Astrocyte of the hippocampus (primary cell): ENCODE data around the gene ZFPM1.
"Not testable (repeated sequence)": the region's sequence is repeated elsewhere in the genome, so short reads cannot be mapped to it uniquely, and the experiment has no call there.

ENCODE experiments used
- DNase-seq: peaks from one replicate; pipeline ENCODE4 v3.0.0; 2011; ENCODE audit warnings: low read depth, low spot score

The ZFPM1 gene

GRCh38 chr16:88478889-88479792 is 26.1 kb downstream of the ZFPM1 start:
- no peak for DNase-seq

DNA sequence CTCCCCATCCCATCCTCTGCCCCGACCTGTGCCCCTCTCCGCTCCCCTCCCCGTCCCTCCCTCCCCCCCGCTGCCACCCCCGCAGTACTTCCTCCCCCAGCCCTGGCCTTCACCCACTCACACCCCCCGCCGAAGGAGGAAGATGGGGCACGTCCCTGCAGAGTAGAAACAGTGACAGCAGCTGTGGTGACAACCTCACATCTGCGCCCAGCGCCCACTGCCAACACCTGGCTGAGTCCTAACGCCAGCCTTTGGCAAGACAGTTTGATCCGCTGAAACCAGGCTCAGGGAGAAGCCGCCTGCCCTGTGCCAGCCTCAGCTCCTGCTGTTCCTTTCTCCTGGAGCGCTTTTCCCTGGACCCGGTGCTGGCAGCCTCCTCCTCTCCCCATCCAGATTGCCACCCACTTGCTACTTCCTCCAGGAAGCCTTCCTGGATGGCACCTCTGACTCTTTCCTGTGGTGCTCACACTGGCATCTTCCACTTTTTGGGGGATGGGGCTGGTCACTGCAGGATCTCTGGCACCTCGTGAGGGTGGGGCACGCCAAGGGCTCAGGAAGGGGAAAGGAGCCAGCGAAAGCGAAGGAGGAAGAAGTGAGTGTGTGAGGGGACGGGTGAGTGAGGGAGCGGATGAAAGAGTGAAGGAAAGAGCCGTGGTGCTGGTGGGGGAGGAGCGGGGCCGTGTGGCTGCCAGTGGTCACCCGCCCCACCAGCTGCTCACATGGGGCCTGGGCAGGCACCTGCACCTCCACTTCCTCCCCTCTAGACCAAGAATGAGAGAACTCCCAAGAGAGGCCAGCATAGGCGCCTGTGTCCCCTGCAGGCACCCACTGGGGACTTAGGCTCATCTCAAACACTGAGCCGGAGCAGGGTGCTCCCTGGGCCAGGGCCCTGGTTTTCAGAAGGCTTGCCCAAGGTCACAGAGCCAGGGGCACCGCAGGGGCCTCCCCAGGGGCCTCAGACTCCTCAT is 27.0 kb downstream of the ZFPM1 start:
- no peak for DNase-seq

DNA sequence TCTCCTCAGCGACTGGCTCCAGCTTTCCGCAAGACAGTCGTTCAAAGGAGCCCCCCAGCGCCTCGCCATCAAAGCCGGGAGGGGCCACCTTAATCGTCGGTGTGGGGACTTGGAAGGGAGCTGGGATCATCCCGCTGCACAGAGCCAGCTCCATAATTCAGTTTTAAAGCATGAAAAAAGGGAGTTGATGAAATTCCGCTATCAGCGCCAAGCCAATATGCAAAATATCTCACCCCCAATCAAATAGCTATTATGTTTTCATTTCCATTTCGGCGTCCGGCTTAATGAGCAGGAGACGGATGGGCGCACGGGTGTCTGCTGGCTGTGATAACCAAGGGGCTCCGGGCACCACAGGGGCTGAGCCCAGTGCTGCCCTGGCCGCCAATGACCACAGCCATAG is 27.7 kb downstream of the ZFPM1 start:
- DNase-seq, result no peak

- no peak for DNase-seq
Observed at GRCh38 chr16:88481851-88482250, 28.8 kb downstream of the ZFPM1 start.

GRCh38 chr16:88482630-88483391 is 29.7 kb downstream of the ZFPM1 start:
- no peak for DNase-seq

DNA sequence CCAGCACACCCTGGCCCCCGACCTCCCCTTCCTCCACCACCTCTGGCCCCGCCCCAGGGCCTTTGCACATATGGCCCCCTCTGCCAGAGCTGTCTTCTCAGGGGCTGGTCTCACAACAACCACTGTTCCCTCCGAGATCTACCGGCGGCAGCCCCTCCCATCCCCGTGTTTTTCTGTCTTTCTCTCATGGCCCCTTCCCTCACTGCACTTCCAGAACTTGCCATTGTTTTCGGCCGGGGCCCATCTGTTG is 30.2 kb downstream of the ZFPM1 start:
- no peak for DNase-seq

GRCh38 chr16:88484505-88485365 is 31.7 kb downstream of the ZFPM1 start:
- no peak for DNase-seq

- not testable (repeated sequence) for DNase-seq
Observed at GRCh38 chr16:88485366-88485741, 32.3 kb downstream of the ZFPM1 start.

GRCh38 chr16:88486398-88487123 is 33.5 kb downstream of the ZFPM1 start:
- no peak for DNase-seq

GRCh38 chr16:88487124-88487432 is 34.0 kb downstream of the ZFPM1 start:
- DNase-seq, result no peak

DNA sequence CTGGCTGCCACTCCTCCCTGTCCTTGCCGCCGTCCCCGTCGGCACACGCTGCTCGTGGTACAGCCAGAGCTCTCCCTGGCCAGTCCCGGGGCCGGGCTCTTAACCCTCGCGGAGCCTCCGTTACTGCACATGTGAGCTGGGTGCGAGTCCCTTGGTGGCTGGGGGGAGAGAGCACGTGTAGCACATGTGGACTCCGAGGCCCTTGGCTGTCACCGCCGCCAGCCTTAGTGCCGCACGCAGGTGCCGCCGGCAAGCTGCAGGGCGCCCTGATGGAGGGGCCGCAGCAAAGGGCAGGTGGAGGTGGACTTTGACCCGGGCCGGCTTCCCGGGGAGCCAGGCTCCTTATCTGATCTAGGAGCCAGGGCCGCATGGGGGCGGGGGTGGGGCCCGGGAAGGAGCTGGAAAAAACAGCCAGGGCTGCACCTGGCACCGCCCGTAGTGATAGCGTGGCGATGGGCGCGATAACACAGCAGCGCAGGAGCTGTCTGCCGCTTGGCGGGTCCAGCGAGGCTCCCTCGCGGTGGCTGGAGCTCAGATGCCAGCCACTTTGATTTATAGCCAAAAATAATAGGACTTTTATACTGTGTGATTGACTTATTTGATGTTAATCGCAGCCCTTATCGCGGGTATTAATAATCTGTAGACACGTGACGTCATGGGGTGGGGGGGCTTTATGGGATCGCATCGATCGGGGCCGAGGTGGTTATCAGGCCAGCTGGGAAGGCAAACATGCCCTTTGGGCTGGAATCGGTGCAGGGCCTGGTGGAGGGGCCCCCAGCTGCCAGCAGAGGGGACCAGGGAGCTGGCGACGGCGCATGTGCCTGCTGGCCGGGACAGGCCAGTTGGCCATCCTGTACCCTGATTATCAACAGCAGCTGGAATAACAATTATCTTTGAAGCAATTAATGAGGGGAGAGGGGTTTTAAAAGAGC is 35.1 kb downstream of the ZFPM1 start:
- no peak for DNase-seq

DNA sequence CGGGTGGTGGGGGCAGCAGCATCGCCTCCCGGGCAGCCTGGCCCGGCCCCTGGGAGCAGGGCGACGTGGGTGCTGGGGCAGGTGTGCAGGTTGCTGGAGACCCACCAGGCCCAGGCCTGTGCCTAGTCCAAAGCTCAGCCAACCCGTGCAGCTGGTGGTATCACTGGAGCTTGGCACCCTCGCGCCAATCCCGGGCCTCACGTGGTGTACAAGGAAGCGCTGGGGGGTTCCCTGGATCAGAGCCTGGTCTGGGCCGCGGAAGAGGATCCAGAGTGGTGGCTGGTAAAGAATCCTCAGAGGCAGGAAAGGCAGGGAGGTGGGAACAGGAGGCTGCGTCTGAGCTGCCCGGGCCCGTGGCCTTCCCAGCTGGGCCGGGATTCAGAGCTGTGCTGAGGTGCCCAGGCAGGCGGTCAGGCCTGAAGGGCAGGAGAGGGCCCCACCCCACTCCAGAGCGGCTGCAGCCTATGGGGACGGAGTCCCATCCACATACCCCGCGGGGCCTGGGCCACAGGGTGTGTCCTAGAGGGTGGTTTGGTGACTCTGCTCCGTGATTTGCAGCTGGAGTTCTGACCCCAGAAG is 36.2 kb downstream of the ZFPM1 start:
- no peak for DNase-seq

- no peak for DNase-seq
Observed at GRCh38 chr16:88491001-88491559, 38.0 kb downstream of the ZFPM1 start.

- no peak for DNase-seq
Observed at GRCh38 chr16:88491560-88492310, 38.7 kb downstream of the ZFPM1 start.

- DNase-seq, result no peak
Observed at GRCh38 chr16:88493879-88494278, 40.8 kb downstream of the ZFPM1 start.

DNA sequence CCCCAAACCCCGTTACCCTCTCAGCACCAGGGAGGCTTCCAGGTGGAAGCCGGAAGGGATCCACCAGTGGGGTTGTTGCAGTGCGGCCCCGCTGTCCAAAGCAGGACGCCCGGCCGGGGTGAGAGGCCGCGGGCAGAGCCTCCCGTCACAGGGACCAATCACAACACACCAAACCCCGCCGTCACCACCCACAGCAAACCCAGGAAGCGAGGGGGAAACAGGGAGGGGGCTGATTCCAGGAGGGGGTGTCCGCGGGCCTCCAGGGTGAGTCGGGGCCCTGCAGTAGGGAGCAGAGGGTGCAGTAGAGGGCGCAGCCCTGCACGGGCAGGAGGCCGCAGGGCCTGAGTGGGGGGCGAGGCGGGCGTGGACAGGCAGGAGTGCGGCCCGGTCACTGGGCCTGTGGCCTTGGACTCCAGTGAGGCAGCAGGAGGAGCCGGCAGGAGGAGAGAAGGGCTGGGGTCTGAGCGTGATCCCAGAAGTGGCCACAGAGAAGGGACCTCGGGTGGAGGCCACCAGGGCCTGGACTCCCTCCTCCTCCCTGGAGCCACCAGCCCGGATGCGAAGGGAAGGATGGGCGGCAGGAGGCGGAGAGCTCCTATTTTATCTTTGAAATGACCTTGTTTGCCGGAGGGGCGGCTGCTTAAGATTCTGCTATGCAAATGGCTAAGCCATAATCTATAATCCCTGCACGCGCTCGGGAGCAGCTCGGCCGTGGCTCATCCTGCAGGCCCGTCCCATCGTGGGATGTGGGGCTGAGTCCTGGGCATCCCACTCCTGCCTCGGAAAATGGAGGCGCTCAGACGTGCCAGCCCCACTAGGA is 41.5 kb downstream of the ZFPM1 start:
- DNase-seq, result no peak

- no peak for DNase-seq
Observed at GRCh38 chr16:88495268-88495772, 42.2 kb downstream of the ZFPM1 start.
